A673 (cell line): ENCODE measurements around the gene PDHA1.

Experiments used
- CTCF ChIP-seq: fragments of 300-800, 200-600 bp; sonication (generic); conservative IDR thresholded peaks from 2 replicates; pipeline ENCODE4 v1.5.1; 2017; ENCODE audit warnings: low read depth, mild to moderate bottlenecking, antibody characterized with exemption, low read length, moderate library complexity, mixed read lengths
- EZH2 ChIP-seq: fragments of 200-600 bp; sonication (generic); IDR thresholded peaks from 2 replicates; pipeline ENCODE4 v1.6.1; 2017; ENCODE audit warnings: borderline replicate concordance, low read depth, mild to moderate bottlenecking, mixed read lengths, antibody characterized with exemption, low read length; ENCODE audit not compliant: poor library complexity, severe bottlenecking

GRCh38 chrX:19361701-19362100, 18.0 kb downstream of the PDHA1 start:
- no peak for TF ChIP-seq CTCF
- no peak for TF ChIP-seq EZH2
